ENCODE results near the gene RAD51.

RAD51 gene

DNA sequence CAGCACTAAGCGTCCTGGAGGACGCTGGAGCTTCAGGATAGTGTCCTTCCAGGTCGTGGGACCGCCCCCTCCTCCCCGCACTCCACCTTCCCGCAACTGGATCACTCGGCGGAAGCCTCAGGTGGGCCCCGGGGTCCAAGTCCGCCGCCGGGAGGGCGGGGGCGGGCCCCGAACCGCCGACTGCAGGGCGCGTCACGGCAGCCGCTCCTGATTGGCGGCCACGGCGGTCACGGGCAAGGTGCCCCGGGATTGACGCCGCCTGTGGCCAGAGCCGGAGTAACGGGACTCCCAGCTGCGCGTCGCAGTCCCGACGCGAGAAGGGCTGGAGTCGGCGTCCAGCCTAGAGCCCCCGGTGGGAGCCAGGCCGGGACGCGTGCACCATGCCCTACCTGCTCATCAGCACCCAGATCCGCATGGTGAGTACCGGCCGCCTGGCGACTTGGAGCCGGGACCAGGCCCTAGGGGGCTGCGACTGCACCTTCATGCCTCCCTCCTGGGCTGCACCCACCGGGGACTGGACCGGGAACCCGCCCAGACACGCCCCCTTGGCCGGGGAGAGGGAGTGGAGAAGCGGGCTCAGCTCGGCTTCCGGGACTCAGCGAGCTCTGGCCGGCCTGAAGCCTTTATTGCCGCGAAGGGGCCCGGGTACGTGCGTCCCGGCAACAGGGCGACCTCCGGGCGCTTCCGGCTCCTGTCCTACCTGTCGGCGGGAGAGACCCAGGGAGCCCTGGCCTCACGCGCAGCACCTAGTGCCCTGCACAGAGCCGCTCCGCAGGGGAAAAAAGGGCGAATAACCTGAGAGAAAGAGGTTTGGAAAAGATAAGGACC, 69.0 kb downstream of the RAD51 start, which contains the start of gene GCHFR:
GCHFR (plus strand) TSS at position 268 of the 828 bp plus-strand sequence; CDS start at position 381, 113 bp downstream.
- DNase-seq = peak in 6 of 14 donors; percentile 43 to 68 (median 52)

DNA sequence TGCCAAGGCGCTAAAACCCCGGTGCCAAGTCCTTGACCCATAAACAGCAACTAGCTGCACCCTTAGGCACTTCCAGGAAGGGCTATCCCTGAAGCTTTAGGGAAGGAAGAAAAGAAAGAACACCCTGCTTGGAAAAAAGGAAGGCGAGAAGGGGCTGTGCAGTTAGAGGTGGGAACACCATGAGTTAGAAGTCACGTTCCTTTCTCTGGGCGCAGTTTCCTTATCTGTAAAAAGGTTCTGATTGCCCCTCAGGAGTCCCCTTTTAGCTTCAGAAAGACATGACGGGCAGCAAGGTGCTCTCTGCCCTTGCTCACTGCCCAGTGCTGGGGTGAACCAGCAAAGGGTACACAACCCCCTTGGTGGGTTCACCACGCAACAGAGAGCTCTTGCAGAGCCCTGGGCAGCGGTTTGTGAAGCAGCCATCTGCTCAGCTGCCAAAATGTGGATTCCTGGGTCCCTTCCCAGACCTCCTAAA, 69.7 kb downstream of the RAD51 start:
- peak in 2 of 14 donors; percentile 4 to 47 for DNase-seq

DNA sequence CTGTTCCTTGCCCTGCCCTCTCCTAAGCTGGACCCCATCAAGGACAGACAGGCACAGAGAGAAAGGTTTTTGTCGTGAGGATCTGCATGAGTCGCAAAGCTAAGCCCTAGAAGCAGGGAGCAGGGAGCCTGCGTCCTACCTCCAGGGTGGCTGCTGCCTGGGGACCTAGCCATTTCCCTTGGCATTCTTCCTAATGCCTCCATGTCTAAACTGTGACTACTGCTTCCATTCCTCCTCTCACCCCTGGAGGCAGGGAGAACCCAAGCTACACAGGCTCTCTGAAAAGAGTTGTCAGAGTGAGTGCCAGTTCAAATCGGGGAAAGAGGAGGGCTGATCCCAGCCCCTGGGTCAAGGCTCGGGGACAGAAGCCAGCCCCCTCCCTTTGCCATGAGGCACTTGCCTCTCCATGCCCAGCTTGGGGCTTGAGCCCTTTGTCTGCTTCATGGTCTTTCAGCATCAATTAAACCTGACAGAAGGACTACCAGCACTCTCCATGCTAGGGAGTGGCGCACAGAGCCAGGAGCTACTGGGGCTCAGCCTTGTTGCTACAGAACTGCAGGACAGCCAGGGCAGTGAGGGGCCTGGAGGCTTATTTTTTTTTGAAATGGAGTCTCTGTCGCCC, 71.3 kb downstream of the RAD51 start:
- peak in 1 of 14 donors; percentile 43 for DNase-seq

DNA sequence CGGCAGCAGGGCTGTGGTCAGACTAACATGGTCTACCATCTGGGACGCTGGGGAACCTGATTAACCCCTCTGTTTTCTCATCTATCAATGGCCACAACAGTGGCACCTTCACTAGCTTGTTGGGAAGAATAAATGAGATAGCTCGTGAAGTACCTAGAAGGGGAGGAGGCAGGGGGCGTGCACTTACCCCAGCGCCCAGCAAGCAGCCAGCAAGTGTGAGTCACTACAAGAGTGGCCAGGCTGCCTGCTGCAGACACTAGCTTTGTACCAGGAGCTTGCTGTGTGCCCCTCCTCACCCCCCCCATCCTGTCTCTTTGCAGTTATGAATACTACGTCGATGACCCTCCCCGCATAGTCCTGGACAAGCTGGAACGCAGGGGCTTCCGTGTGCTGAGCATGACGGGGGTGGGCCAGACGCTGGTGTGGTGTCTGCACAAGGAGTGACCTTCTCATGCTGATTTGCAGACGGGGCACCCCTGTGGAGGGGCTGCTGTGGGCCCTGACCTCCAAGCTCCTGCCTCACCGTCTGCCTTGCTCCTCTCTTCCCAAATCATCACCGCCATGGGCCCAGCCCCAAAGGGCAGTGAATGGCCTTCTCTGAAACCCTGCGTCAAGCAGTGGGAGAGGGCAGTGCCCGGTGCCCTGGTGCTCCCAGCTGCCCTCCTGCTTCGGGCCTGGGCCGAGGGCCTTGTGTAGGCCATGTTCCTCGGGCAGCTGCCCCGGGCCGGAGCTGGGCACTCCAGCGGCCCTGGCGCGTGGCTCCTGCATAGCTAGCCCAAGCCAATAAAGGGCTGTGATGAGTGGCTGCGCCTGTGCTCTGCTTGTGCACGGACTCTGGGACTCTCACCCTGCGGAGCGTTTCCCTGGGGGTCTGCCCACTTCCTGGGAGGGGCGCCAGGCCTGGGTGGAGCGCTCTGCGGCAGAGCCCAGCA, 72.2 kb downstream of the RAD51 start:
- no peak for DNase-seq

DNA sequence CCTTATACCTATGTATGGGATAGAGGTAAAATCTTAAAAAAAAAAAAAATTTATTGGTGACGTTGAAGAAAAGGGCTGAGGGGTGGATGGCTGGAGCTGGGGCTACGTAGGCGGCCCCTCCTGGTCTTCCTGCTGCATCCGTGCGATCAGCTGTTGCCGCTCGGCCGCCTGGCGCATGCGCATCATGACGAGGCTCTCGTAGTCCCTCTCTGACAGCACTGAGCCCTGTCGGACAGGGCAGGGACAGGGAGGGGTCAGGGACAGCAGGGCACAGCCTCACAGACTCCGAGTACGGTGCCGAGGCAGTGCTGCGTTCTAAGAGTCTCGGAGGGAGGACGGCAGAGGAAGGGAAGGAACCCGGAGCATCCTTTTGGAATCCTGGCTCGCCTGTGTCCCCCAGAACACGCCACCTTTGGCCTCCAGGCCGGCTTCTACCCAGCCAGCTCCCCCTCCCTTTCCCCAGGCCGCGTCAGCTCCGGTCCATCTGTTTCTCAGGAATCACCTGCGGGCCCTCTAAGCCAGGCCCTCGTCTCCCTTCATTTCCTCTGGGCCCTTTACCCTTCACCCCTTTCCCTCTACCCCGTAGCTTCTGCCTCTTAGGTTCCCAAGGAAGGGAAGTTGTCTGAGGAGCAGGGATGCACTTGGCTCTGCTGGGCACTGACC, 73.0 kb downstream of the RAD51 start:
- peak in 2 of 14 donors; percentile 28 to 86 for DNase-seq

DNA sequence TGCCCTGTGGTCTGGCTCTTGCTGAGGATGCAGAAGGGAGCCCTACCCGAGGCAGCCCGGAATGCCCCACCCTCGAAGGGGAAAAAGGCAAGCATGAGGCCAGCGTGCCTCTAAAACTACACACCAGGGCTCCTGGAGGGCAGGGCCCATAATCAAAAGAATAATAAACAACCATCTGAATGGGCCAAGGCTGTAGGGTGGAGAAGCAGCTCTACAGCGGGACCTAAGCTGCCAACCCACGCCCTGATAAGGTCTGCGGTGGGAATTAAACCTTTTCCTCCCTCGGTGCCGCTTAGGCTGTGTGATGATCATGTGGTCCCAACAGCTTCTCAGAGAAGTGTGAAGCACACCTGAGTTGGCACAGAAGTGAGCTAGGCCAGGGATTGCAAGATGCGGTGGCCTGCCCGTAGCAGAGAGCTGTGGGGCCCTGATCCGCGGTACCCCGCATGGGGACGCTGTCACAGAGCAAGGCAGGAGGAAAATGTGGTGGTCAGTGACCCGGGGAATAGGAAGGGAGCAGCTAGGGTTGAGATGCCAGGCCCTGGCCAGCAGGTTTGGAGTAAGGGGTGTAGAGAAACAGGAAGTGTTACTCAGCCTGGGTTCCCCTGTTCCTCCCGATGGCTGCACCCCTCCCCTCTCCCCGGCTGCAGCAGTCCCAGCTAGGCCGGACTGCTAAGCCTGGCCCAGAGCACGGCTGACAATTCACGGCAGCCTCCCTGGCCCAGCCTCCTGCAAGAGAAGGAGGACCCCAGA, 73.7 kb downstream of the RAD51 start:
- no peak for DNase-seq

DNA sequence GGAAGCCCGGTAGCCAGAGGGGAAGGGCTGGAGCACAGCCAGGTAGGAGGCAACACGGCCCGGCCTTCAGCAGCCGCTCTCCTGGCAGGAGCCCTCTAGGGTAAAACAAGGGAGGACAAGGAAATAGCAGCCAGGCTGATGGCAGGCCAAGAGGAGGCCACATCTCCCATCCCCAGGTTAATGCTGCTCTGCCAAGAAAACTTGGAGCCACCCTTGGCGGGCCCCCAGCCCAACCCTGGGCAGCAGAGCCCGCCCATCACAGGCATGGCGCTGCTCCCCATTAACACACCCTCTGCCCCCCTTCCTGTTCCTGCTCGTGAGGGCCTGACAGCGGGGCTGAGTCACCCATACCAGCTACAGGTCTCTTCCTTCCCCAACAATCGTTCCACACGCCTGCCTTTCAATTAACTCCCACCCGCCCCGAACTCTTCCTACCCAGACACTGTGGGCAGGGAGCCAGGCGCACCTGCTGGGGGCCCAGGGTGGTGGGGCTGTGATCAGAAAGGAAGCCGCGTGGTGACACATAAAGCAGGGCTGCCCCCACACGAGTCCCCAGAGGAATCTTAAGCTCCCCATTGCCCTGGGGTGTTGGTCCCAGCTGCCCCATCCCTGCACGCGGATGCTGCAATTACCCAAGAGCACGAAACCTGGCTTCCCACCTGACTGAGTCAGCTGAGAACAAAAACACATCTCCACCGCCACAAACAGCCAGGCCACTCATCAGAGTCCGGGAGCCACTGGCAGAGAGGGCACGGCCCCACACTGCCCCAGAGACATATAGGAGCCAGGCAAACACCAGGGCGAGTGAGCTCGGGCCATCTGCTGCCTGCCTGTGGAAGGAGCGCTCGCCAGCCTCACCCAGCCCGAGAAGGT, 74.5 kb downstream of the RAD51 start, which contains the start of gene C15orf62:
C15orf62 (plus strand) TSS at position 707 of the 873 bp plus-strand sequence. CDS start 516 bp downstream, outside the sequence.
- peak in 10 of 14 donors; percentile 26 to 70 (median 44) for DNase-seq

DNA sequence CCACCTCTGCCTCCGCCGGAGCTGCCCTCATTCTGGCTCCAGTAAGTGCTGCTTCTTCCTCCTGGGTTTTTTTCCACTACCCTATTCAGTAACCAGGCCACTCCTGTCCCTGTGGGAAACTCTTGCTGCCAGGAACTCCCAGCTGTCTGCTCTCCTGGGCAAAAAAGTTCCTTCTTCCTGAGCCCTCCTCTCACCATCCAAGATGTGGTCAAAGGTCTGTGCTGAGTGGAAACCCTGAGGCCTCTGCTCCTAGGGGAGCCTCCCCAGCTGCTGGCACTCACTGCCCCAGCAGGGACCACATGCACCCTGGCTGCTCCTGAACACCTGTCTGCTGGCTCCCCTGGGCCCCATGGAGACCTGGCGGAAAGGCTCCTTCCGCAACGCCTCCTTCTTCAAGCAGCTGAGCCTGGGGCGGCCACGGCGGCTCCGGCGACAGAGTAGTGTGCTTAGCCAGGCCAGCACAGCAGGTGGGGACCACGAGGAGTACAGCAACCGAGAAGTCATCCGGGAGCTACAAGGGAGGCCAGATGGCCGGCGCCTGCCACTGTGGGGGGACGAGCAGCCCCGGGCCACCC, 75.3 kb downstream of the RAD51 start:
- DNase-seq = peak in 2 of 14 donors; percentile 15 to 60

DNA sequence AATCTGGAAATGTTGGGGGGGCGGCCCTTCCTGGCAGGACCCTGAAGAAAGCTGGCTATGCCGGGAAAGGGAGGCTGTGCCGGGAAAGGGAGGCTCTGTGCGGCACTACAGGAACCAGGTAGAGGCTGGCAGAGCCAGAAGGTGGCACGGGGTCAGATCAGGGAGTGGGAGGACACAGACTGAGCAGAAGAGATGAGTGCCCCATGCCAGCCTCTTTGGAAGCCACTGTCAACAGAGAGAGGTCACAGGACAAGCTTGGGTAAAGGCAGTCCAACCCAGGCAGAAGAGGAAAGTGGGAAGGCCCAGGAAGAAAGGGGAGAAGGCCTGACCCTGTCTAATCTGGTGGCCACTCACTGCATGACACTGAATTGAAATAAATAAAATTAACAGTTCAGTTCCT, 76.3 kb downstream of the RAD51 start:
- DNase-seq = no peak

DNA sequence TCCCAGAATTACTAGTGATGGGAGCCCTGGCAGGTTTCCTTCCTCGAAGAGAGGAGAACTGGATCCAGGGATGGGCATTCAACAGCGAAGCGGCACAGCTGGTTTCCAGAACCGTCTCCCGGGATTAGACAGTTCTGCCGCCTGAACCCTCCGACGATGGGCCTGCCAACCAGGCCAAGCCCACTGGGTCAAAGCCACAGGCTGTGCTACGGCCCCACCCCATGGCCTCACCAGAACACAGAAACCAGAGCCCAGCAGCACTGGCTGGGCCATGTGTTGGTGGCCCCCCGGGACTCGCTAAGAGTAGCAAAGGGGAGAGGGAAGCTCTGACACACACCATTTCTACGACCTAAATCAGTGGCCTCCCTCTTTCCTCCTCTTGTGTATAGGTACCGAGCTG, 77.0 kb downstream of the RAD51 start:
- peak in 3 of 14 donors; percentile 21 to 55 (median 36) for DNase-seq

DNA sequence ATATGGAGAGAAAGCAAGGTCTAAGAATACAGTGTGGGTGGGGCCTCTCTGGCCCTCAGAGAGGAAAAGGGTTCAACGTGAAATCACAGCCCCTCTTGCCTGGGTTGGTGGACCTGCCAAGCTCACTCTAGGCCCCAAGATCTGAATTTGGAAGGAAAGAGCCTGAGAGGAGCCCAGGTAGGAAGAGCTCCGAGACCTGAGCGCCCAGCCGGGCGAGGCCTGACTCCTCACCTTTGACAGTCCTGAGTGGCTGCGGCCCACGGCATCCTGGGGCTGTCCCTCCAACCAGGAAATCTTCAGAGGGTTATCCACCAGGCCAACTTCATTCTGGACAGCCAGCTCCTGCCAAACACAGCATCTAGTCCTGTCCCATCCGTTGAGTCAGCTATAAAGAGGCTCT, 78.5 kb downstream of the RAD51 start:
- DNase-seq = no peak

DNA sequence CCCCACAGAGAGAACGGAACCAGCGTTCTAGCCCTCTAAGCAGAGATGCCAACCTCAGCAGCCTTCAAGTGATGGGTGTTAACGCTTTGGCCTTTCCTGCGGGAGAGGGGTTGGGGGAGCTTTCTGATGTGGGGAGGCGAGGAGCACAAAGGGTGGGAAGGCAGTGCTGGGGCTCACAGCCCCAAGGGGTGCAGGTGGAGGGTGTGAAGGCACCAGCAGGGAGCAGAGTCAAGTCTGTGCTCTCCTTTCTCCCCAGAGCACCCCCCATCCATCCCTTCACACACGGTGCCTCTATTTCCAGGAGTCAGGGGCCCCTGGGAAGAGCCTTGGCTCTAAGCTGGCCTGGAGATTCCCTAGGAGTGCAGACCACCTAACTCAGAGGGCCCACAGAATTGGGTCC, 78.9 kb downstream of the RAD51 start:
- no peak for DNase-seq

DNA sequence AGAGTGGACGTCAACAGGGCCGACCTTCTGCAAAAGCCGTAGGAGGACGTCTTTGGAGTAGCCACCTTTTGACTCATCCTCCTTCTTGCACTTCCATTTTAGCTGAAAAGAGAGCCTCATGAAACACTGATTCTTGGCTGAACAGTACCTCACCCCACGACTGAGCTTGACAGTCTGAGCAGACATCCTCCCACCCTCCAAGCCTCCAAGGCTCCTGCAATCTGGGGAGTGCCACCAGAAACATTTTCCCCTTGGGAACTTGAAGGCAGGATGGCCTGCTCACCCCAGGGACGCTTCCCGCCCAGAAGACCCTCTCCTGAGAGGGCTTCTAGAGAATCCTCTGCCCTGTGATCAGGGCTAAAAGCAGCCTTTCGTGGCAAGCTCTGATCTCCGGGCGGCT, 80.0 kb downstream of the RAD51 start:
- DNase-seq = no peak

DNA sequence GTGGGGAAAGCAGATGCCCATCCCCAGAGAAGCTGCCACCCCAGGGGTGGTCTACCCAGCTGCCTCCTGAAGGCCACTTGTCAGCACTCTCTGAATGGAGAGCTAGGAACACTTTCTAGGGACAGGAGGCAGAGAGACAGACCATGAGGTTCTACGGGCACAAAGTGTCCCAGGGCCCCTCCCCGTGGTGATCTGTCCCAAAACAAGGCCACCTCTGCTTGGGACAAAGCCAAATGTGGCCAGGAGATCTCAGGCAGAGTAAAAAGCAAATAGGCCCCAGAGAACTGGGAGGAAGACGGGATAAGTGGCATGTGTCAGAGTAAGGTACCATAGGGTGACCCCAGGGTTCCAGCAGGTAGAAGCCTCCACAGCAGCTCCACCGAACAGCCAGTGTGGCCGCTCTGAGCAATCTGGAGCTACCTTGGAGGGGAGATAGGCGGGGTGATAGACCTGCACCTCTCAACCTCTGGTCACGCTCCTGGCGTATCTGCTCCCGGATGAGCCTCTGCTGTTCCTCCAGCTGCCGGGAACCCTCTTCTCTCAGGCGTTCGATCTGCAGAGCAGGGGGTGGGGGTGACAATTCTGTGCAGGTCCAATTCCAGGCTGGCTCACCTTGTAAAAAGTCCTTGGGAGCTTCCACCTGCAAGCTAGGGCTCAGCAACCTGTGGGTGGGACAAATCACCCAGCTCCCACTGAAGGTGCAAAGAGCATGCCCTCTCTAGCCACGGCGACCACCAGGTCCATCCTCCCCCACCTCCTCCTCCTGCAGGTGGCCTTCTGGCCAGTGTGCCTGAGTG, 81.0 kb downstream of the RAD51 start:
- DNase-seq = no peak

DNA sequence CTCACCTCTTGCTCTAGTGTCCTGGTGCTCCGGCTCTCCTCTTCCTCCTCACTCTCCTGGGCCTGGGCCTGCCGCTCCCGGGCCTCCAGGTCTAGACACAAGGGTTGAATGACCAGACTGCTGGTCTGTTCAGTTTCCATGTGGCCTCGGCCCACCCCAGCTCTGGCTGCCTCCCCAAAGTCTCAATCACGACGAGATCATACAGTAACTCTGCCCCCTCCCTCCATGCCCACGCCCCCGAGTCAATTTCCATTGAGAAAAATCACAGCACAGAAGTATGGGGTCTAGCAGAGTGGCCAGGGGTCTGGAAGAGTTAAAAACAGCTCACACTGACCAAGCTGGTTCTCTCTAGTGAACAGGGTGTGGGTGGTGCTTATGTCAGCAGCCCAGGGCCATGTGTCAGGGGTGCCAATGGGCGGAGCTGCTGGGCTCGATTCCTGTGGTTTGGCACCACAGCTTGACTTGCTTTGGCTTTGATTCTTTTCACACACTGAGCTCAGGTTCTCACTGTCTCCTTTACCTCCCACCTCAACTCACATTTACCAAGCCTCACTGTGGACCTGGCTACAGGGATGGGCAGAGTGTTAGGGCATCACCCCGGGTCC, 81.7 kb downstream of the RAD51 start:
- DNase-seq = no peak
